Choroid plexus epithelial cell (primary cell): Measurements from ENCODE around the gene HIVEP2.

Experiments
- DNase-seq: peaks from one replicate; pipeline ENCODE4 v3.0.0-alpha.2; 2010; ENCODE audit warnings: low read depth
- H3K4me3 ChIP-seq: 2 replicates; pipeline ENCODE4 v1.5.1; 2011; ENCODE audit warnings: low read depth, mild to moderate bottlenecking, control low read depth, low read length, moderate library complexity
- TF ChIP-seq, protein P1 (sequence below): conservative IDR thresholded peaks from 2 replicates; pipeline ENCODE4 v1.5.1; 2011; ENCODE audit warnings: low read depth, mild to moderate bottlenecking, control low read depth, inconsistent platforms, low read length, moderate library complexity

Gene HIVEP2

GRCh38 chr6:142714951-142715785, 229.8 kb downstream of the HIVEP2 start:
- no peak overlapping the region for H3K4me3 ChIP-seq
- TF ChIP-seq, protein P1, sequence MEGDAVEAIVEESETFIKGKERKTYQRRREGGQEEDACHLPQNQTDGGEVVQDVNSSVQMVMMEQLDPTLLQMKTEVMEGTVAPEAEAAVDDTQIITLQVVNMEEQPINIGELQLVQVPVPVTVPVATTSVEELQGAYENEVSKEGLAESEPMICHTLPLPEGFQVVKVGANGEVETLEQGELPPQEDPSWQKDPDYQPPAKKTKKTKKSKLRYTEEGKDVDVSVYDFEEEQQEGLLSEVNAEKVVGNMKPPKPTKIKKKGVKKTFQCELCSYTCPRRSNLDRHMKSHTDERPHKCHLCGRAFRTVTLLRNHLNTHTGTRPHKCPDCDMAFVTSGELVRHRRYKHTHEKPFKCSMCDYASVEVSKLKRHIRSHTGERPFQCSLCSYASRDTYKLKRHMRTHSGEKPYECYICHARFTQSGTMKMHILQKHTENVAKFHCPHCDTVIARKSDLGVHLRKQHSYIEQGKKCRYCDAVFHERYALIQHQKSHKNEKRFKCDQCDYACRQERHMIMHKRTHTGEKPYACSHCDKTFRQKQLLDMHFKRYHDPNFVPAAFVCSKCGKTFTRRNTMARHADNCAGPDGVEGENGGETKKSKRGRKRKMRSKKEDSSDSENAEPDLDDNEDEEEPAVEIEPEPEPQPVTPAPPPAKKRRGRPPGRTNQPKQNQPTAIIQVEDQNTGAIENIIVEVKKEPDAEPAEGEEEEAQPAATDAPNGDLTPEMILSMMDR: no peak
- DNase-seq: no peak

DNA sequence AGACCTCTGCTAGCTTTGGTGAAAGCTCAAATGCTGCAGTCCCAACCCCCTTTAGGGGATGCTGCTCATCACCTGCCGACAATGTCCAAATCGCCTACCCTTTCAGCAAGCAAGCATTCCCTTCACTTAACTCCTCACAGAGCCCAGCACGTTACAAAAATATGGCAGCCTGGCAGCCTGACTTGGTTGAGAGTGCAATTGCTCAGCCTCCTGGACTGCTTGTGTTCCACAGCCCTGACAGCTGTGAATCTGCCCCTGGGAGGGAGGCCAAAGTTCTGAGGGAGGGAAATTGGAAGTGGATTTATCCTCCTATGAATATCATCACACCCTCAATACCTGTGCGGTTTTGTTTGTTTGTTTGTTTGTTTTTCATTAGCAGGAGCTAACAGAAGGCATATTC, 231.0 kb downstream of the HIVEP2 start:
- no peak overlapping the region for H3K4me3 ChIP-seq
- TF ChIP-seq, protein P1: no peak
- no peak for DNase-seq

GRCh38 chr6:142712231-142712630, 232.7 kb downstream of the HIVEP2 start:
- DNase-seq: no peak
- TF ChIP-seq, protein P1: no peak
- no peak overlapping the region for H3K4me3 ChIP-seq

DNA sequence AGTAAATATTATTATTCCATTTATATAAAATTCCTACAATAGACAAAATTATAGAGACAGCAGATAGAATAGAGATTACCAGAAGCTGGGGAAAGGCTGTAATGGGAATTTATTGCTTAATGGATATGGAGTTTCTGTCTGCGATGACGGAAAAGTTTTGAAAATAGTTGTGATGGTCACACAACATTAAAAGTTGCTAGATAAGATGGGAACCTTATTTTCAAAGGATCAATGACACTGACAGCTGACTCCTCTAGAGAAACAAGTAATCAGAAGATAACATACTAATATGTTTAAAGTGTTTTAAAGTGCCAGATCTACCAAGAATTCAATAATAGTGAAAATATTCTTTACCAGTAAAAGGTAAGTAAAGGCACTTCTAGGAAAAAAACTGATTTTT, 236.3 kb downstream of the HIVEP2 start:
- TF ChIP-seq, protein P1: no peak
- no peak overlapping the region for H3K4me3 ChIP-seq
- no peak for DNase-seq

GRCh38 chr6:142707255-142707654, 237.7 kb downstream of the HIVEP2 start:
- no peak for DNase-seq
- H3K4me3 ChIP-seq: no peak overlapping the region
- TF ChIP-seq, protein P1: no peak

DNA sequence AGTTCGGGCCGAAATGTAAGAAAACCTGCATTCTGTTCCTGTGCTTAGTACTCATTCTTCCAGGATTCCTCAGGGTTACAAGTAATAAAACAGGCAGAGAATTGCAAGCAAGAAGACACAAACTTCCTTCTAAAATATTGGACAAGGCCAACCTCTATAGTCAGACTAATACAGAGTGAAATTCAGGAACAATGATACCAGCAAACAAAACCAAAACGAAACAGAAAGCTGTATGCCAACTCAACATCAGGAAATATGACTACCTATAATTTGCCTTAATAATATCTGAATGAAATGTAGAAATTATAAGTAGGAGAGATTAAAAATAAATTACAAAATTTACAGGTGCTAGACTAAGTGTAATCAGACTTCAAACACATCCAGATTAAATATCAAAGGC, 238.8 kb downstream of the HIVEP2 start:
- H3K4me3 ChIP-seq: no peak overlapping the region
- TF ChIP-seq, protein P1: no peak
- DNase-seq: no peak

DNA sequence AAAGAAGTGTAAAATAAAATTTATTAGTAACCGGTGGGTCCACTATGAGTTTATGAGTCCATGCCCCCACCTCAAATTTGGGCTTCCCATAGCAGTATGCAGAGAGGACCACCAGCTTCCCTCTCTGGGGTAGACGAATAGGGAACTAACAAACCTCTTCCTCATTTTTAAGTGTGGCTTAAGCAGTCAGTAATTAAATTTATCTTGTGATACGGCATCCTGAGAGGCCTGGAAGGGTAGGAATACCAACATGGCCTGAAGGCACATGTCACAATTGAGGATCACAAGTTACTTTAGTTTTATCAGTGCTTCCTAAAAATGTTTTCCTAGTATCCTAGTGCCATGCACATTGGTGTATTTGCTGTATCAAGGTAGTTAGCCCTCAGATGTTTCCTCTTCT, 239.9 kb downstream of the HIVEP2 start:
- TF ChIP-seq, protein P1: no peak
- DNase-seq: no peak
- no peak overlapping the region for H3K4me3 ChIP-seq
